Measurements from ENCODE around the gene MOCS3.

Gene MOCS3

DNA sequence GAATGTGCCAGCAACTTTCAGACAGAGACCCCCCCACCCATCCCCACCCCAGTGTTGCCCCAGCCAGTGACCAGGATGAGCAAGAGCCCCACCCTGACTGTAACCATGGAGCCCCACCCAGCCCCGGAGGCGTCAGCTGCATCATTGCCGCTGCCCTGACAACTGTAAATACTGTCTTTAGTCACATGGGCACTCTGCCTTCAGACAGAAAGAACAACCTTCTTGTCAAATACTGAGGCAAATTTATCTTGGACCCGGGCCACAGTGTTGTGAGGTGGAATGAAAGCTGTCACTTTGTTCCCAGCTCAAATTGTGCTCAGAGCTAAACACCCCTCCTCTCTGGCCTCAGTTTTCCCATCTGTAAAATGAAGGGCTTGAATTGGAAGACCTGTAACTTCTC lies 23.7 kb downstream of the MOCS3 start:
- no peaks in the 10 kb centered on the region for H3K4me1 ChIP-seq (ENCODE audit: control insufficient read depth, insufficient read depth, low read length, poor library complexity, severe bottlenecking)
- WGBS, 2 experiments (ENCODE audit: insufficient coverage in 2 of 2): 85% methylated on average over 3 of the region's 4 CpGs; no CpG with 5 or more reads in 1 of the 2 experiments

GRCh38 chr20:50983321-50983720 lies 24.7 kb downstream of the MOCS3 start:
- no peak overlapping the region for H3K27ac ChIP-seq (ENCODE audit: low read depth, low read length, severe bottlenecking)
- H3K4me3 ChIP-seq (ENCODE audit: extremely low read depth, insufficient read depth, low read length, poor library complexity, severe bottlenecking): no peak overlapping the region
- no peaks in the 10 kb centered on the region for H3K36me3 ChIP-seq (ENCODE audit: control insufficient read depth, insufficient read depth, low read length)
- WGBS, 2 experiments (ENCODE audit: insufficient coverage in 2 of 2): 87 to 100% methylated on average over 1 to 2 of the region's 2 CpGs
- H3K9me3 ChIP-seq (ENCODE audit: control insufficient read depth, low read length): no peaks in the 10 kb centered on the region
- H3K4me1 ChIP-seq (ENCODE audit: control insufficient read depth, insufficient read depth, low read length, poor library complexity, severe bottlenecking): no peaks in the 10 kb centered on the region

More for the DNA sequence above, 23.7 kb downstream of the MOCS3 start:
- Histone ChIP-seq H3K36me3 (ENCODE audit: control insufficient read depth, insufficient read depth, low read length) (no peaks in the 10 kb centered on the region), H3K4me3 (ENCODE audit: extremely low read depth, insufficient read depth, low read length, poor library complexity, severe bottlenecking) (no peak overlapping the region), H3K27ac (ENCODE audit: low read depth, low read length, severe bottlenecking) (no peak overlapping the region), H3K9me3 (ENCODE audit: control insufficient read depth, low read length) (no peaks in the 10 kb centered on the region)

DNA sequence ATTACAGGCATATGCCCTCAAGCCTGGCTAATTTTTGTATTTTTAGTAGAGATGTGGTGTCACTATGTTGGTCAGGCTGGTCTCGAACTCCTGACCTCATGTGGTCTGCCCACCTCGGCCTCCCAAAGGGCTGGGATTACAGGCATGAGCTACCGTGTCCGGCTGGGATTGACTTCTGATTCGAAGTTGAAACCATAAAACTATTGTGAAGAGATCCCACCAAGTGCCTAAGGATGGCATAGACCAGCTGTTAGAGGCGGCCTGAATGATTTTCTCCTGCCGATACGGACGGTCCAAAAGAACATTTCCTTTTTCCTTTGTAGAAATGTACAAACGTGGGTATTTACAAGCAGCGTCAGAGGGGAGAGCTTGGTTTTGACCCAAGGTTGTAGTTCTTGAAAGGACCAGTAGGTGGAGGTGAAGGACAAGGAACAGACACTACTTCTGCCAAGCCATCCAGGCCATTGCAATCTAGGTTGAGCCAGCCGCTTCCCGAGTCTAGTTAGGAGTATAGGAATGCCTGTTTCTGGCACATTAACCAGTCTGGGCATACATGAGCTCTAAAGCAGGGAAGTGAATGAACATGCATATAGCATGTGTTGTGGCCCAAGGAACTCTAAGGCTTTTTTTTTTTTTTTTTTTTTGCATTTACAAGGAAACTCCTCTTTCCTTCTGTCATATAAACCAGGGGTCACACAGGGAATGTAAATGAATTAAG lies 29.0 kb downstream of the MOCS3 start:
- no peaks in the 10 kb centered on the region for H3K36me3 ChIP-seq (ENCODE audit: control insufficient read depth, insufficient read depth, low read length)
- no peak overlapping the region for H3K4me3 ChIP-seq (ENCODE audit: extremely low read depth, insufficient read depth, low read length, poor library complexity, severe bottlenecking)
- WGBS, 2 experiments (ENCODE audit: insufficient coverage in 2 of 2): 27 to 38% methylated on average over 11 to 12 of the region's 13 CpGs
- no peak overlapping the region for H3K27ac ChIP-seq (ENCODE audit: low read depth, low read length, severe bottlenecking)
- H3K4me1 ChIP-seq (ENCODE audit: control insufficient read depth, insufficient read depth, low read length, poor library complexity, severe bottlenecking): no peaks in the 10 kb centered on the region
- H3K9me3 ChIP-seq (ENCODE audit: control insufficient read depth, low read length): no peaks in the 10 kb centered on the region

- WGBS, 2 experiments (ENCODE audit: insufficient coverage in 2 of 2): 71 to 94% methylated on average over 1 to 2 of the region's 3 CpGs
- no peak overlapping the region for H3K27ac ChIP-seq (ENCODE audit: low read depth, low read length, severe bottlenecking)
- no peaks in the 10 kb centered on the region for H3K36me3 ChIP-seq (ENCODE audit: control insufficient read depth, insufficient read depth, low read length)
- peaks cover 4% of the 10 kb centered on the region for H3K9me3 ChIP-seq (ENCODE audit: control insufficient read depth, low read length)
- H3K4me3 ChIP-seq (ENCODE audit: extremely low read depth, insufficient read depth, low read length, poor library complexity, severe bottlenecking): no peak overlapping the region
- no peaks in the 10 kb centered on the region for H3K4me1 ChIP-seq (ENCODE audit: control insufficient read depth, insufficient read depth, low read length, poor library complexity, severe bottlenecking)
Observed at GRCh38 chr20:50991076-50991475, 32.5 kb downstream of the MOCS3 start.

DNA sequence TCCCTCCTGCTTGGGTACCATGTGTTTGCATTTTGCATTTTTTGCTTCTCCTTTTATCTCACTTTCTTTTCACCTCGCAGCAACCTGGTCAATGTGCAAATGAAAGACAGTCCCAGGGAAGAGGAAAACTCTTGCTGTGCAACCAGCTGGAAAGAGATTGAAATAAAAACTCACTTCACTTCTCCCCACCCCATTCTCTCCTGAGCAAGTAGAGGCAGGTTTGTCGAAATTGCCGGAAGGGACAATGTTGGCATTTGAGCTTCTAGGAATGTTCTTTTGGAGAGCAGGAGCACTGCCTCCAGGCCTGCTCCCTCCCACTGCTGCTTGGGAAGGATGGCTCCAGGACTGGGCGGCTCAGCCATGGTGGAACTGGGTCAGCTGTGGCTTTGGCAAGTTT lies 33.7 kb downstream of the MOCS3 start:
- whole genome bisulfite sequencing, 2 experiments (ENCODE audit: insufficient coverage in 2 of 2): 13 to 42% methylated on average over 1 to 2 of the region's 4 CpGs
- no peaks in the 10 kb centered on the region for H3K36me3 ChIP-seq (ENCODE audit: control insufficient read depth, insufficient read depth, low read length)
- no peak overlapping the region for H3K4me3 ChIP-seq (ENCODE audit: extremely low read depth, insufficient read depth, low read length, poor library complexity, severe bottlenecking)
- H3K27ac ChIP-seq (ENCODE audit: low read depth, low read length, severe bottlenecking): no peak overlapping the region
- H3K9me3 ChIP-seq (ENCODE audit: control insufficient read depth, low read length): peaks cover 4% of the 10 kb centered on the region
- H3K4me1 ChIP-seq (ENCODE audit: control insufficient read depth, insufficient read depth, low read length, poor library complexity, severe bottlenecking): peaks cover 8% of the 10 kb centered on the region

- WGBS, 2 experiments (ENCODE audit: insufficient coverage in 2 of 2): 51 to 52% methylated on average over 8 to 11 of the region's 13 CpGs
- Histone ChIP-seq H3K4me1 (ENCODE audit: control insufficient read depth, insufficient read depth, low read length, poor library complexity, severe bottlenecking) (peaks cover 8% of the 10 kb centered on the region), H3K4me3 (ENCODE audit: extremely low read depth, insufficient read depth, low read length, poor library complexity, severe bottlenecking) (no peak overlapping the region)
Observed at GRCh38 chr20:50992733-50993457, 34.3 kb downstream of the MOCS3 start.

DNA sequence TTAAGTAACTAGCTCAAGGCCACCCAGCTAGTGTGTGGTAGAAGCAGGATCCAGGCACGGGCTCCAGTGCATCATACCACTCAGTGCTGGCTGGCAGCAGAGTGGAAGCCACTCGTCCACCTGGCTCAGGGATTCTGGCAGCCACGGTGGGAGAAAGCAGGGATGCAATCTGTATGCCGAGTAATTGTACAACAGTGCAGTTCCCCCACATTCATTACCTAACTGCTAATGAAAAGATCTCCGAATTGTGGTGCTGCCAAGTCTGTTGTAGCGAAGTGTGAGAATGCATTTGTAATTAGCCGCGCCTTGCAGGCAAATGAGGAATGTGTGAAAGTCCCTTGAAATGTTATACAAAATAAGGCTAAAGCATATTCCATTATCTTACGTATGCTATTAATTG lies 35.3 kb downstream of the MOCS3 start:
- Histone ChIP-seq H3K9me3 (ENCODE audit: control insufficient read depth, low read length) (peaks cover 4% of the 10 kb centered on the region), H3K27ac (ENCODE audit: low read depth, low read length, severe bottlenecking) (no peak overlapping the region), H3K36me3 (ENCODE audit: control insufficient read depth, insufficient read depth, low read length) (no peaks in the 10 kb centered on the region), H3K4me3 (ENCODE audit: extremely low read depth, insufficient read depth, low read length, poor library complexity, severe bottlenecking) (no peak overlapping the region), H3K4me1 (ENCODE audit: control insufficient read depth, insufficient read depth, low read length, poor library complexity, severe bottlenecking) (peaks cover 8% of the 10 kb centered on the region)
- WGBS, 2 experiments (ENCODE audit: insufficient coverage in 2 of 2): 96 to 100% methylated on average over 1 to 3 of the region's 9 CpGs

More at GRCh38 chr20:50992733-50993457, 34.3 kb downstream of the MOCS3 start:
- H3K9me3 ChIP-seq (ENCODE audit: control insufficient read depth, low read length): peaks cover 4% of the 10 kb centered on the region
- H3K36me3 ChIP-seq (ENCODE audit: control insufficient read depth, insufficient read depth, low read length): no peaks in the 10 kb centered on the region
- no peak overlapping the region for H3K27ac ChIP-seq (ENCODE audit: low read depth, low read length, severe bottlenecking)

DNA sequence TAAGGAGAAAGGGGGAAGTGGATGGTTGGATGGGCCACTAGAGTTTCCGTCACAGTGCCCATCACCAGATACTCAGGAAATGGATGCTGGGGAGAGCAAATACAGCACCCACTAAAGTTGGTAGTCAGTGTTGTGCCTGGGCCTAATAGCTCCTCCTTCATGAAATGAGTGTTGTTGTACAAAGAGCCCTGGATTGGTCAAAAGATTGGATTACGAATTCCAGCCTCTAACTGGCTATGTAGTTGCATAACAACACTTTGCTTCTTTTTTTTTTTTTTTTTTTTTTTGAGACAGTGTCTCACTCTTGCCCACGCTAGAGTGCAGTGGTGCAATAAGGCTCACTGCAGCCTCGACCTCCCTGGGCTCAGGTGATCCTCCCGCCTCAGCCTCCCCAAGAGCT lies 36.9 kb downstream of the MOCS3 start:
- H3K4me3 ChIP-seq (ENCODE audit: extremely low read depth, insufficient read depth, low read length, poor library complexity, severe bottlenecking): no peak overlapping the region
- H3K4me1 ChIP-seq (ENCODE audit: control insufficient read depth, insufficient read depth, low read length, poor library complexity, severe bottlenecking): peaks cover 8% of the 10 kb centered on the region
- no peak overlapping the region for H3K27ac ChIP-seq (ENCODE audit: low read depth, low read length, severe bottlenecking)
- 88 to 100% methylated on average over 4 of the region's 5 CpGs for WGBS, 2 experiments (ENCODE audit: insufficient coverage in 2 of 2)
- H3K9me3 ChIP-seq (ENCODE audit: control insufficient read depth, low read length): peaks cover 4% of the 10 kb centered on the region
- no peaks in the 10 kb centered on the region for H3K36me3 ChIP-seq (ENCODE audit: control insufficient read depth, insufficient read depth, low read length)

- no peaks in the 10 kb centered on the region for H3K36me3 ChIP-seq (ENCODE audit: control insufficient read depth, insufficient read depth, low read length)
- peaks cover 8% of the 10 kb centered on the region for H3K4me1 ChIP-seq (ENCODE audit: control insufficient read depth, insufficient read depth, low read length, poor library complexity, severe bottlenecking)
- H3K27ac ChIP-seq (ENCODE audit: low read depth, low read length, severe bottlenecking): no peak overlapping the region
- H3K4me3 ChIP-seq (ENCODE audit: extremely low read depth, insufficient read depth, low read length, poor library complexity, severe bottlenecking): no peak overlapping the region
- H3K9me3 ChIP-seq (ENCODE audit: control insufficient read depth, low read length): peaks cover 4% of the 10 kb centered on the region
- 66 to 68% methylated on average over 4 to 5 of the region's 10 CpGs for WGBS, 2 experiments (ENCODE audit: insufficient coverage in 2 of 2)
Observed at GRCh38 chr20:50996901-50997865, 38.6 kb downstream of the MOCS3 start.

DNA sequence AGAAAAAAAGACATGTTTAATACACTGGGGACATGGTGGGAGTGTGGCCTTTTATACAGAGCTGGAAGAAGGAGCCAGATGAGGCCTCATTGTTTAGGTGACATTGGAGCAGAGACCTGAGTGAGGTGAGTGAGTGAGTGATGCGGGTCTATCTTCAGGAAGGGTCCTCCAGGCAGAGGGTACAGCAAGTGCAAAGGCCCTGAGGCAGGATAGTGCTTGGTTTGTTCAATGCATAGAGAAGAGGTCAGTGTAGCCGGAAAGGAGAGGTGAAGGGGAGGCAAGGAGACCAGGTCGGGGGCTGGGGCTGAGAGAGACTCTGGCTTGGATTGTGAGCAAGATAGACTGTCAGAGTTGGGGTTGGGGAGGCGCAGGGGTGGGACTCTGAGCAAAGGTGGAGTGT lies 40.7 kb downstream of the MOCS3 start:
- Histone ChIP-seq H3K36me3 (ENCODE audit: control insufficient read depth, insufficient read depth, low read length) (peaks cover 16% of the 10 kb centered on the region), H3K4me1 (ENCODE audit: control insufficient read depth, insufficient read depth, low read length, poor library complexity, severe bottlenecking) (peaks cover 8% of the 10 kb centered on the region), H3K27ac (ENCODE audit: low read depth, low read length, severe bottlenecking) (no peak overlapping the region), H3K4me3 (ENCODE audit: extremely low read depth, insufficient read depth, low read length, poor library complexity, severe bottlenecking) (no peak overlapping the region), H3K9me3 (ENCODE audit: control insufficient read depth, low read length) (no peaks in the 10 kb centered on the region)
- WGBS, 2 experiments (ENCODE audit: insufficient coverage in 2 of 2): 93 to 100% methylated on average over 2 to 4 of the region's 4 CpGs
